NK-92 treated with Interleukin-12 subunit alpha and Interleukin-12 subunit beta, amount 100 ng/mL, for 24 hours (cell line): ENCODE measurements around the gene SYAP1.
"Not testable (repeated sequence)": the region's sequence is repeated elsewhere in the genome, so short reads cannot be mapped to it uniquely, and the experiment has no call there.

Source experiments
- DNase-seq: peaks from one replicate; lab custom pipeline; 2025; lab: John Stamatoyannopoulos, UW

SYAP1 gene, protein sequence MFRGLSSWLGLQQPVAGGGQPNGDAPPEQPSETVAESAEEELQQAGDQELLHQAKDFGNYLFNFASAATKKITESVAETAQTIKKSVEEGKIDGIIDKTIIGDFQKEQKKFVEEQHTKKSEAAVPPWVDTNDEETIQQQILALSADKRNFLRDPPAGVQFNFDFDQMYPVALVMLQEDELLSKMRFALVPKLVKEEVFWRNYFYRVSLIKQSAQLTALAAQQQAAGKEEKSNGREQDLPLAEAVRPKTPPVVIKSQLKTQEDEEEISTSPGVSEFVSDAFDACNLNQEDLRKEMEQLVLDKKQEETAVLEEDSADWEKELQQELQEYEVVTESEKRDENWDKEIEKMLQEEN

DNA sequence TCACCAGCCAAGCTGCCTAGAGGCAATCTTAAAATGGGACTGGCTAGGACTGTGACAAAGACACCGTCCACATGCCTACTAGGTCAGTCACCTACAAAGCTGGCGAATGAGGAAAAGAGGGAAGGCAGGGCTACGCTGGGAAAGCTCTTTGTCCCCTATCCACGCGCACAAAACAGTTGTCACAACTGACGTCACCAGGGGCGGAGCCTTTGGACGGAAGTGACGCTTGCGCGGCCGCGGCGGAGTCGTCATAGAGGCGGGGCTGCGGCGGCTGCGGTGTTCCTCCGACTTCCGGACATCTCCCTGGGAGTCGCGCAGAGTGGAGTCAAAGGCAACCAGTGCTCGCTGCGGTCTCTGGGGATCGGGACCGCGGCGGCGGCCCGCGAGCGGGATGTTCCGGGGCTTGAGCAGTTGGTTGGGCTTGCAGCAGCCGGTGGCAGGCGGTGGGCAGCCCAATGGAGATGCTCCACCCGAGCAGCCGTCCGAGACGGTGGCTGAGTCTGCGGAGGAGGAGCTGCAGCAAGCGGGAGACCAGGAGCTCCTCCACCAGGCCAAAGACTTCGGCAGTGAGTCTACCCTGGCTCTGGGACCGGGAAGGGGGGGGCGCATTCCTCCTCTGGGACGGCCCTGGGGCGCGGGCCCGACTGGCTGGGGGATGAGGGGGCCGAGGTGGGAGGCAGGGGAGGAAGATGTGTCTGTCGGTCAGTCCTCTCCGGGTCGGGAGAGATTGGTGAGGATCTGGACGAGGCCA, at the start of gene SYAP1:
Gene SYAP1, plus strand, starts transcription at position 279 of the 751 bp plus-strand sequence. Its CDS starts 113 bp downstream, at position 392.
- peak; percentile 76 for DNase-seq

DNA sequence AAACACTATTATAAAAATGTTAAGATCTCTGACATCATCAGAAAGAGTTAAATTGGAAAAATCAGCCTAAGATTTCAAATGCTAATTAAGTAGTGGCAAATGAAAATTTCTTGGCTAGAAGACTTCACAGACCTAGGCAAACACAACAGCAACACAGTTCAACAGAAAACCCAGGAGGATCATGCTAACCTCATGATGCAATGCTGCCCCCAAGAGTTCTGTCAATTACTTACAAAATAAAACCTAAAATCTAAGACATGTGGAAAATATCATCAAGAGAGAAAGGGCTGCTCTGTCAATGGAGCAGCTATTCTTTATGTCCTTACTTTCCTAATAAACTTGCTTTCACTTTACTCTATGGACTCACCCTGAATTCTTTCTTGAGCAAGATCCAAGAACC, 48.4 kb upstream of the SYAP1 start:
- DNase-seq, result no peak

DNA sequence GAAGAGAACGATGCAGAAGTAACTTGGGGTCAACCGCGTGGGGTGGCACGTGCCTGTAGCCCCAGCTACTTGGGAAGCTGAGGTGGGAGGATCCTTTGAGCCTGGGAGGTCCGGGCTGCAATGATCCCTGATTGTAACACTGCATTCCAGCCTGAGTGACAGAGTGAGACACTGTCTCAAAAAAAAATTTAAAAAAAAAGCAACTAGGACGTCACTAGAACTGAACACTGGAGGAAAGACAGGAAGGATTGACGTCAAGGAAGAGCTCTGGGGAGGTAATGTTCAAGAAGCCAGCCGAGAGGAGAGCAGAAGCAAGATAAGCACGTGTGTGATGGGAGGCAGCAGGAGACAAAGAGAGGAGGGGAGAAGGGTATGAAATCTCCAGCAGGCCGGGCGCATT, 40.7 kb upstream of the SYAP1 start:
- DNase-seq, result no peak

DNA sequence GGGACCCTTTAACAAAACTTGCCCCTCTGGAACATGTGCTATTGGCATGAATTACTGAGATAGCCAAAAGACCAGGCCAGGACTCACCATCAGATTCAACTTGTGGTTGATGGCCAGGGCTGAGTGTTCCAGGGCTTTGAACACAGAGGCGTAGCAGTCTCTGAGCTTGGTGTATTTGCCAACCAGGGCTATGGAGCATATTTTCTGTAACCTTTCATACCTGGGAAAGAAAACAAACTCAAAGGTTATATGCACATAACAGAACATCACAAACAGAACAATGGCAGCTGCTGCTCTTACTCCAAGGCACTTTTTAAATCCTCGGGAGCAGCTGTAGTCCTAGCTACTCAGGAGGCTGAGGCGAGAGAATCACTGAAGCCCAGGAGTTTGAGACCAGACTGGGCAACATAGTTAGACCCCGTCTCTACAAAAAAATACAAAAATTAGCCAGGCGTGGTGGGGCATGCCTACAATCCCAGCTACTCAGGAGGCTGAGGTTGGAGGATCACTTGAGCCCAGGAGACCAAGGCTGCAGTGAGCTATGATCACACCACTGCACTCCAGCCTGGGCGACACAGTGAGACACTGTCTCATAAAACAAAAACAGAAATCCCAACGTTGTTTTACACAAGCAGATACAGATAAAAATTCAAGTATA, 36.3 kb upstream of the SYAP1 start:
- DNase-seq, result no peak

DNA sequence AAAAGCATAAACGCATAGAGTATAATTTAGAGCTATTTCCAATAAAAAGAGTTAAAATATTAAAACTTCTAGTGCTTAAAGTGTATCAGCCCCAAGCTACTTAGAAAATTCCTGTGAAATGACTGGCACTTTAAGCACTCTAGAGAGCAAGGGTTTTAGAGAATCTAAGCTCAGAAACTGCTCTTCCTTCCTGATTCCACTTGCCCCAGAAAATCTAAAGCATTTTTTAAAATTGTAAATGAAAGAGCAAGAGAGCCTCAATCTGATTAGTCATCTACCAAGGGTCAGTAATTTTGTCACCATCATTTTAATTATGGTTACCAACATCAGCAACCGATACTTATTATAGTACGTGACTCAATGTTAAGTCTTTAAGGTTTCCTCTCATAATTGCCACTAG, 31.9 kb upstream of the SYAP1 start:
- DNase-seq, result no peak

DNA sequence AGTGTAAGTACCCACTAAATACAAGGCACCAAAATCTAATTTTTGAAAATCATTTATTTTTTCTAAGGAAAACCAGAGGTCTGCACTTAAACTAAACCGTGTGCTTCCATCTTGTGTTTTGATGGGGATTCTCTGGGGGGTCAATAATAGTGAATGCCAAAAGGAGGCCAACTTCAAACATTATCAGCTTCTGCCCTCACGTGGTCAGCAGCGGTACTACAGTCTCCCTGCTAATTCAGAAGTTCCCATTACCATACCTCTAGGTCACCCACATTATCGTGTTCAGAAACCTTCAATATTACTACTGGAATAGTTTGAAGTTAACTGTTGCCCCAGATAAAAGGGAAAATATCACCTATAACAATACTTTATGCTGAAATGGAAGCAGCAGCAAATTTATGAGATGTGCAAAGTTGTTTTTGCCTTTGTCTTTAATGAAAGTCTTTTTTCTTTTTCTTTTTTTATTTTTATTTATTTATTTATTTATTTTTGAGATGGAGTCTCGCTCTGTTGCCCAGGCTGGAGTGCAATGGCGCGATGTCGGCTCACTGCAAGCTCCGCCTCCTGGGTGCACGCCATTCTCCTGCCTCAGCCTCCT, 24.2 kb upstream of the SYAP1 start:
- no peak for DNase-seq

DNA sequence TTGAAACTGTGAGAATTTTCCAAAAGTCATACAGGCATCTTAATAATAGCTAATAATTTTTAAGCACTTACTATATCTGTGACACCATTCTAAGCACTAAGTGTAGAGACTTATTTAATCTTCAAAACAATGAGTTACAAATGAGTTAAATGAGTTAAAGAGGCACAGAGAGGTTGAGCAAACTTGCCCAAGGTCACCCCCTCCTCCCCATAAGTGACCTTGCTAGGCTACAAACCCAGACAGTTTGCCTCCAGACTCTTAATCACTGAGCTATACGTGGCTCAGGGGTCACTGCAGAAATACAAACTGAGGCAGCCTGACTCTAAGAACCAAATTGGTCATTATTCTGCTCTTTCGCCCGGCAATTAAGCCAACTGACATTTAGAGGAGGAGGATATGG, 22.5 kb upstream of the SYAP1 start:
- DNase-seq, result no peak

DNA sequence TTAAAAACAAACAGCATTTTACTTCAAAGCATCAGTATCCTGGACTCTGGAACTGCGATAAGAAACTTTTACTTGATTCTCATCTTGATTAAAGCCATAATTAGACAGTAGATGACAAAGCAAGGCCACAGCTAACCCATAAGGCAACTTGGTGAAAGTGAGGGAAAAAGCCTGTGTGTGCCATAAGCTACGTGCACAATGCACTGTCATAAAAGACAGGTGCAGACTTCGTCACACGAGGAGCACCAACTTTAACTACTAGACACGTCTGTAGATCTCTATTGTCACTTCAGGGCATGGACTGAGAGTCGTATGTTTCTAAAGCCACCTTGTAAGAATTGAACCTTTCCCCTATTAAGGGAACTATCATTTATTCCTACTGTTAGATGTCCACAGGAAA, 20.0 kb upstream of the SYAP1 start:
- no peak for DNase-seq

DNA sequence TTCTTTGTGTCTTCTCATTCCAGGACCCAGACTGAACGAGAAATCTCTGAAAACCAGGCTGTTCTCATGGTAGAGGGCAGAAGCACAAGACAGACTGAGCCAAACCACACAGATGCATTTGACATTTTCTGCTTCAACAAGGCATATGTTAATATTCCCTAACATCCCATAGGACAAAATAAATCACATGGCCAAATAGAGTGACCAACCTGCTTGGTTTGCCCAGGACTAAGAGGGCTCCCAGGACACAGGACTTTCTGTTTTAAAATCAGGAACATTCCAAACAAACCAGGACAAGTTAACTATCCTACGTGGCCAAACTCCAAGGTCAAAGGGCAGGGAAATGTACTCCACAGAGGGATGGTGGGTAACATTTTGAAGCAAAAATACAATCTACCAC, 18.7 kb upstream of the SYAP1 start:
- DNase-seq, result no peak

DNA sequence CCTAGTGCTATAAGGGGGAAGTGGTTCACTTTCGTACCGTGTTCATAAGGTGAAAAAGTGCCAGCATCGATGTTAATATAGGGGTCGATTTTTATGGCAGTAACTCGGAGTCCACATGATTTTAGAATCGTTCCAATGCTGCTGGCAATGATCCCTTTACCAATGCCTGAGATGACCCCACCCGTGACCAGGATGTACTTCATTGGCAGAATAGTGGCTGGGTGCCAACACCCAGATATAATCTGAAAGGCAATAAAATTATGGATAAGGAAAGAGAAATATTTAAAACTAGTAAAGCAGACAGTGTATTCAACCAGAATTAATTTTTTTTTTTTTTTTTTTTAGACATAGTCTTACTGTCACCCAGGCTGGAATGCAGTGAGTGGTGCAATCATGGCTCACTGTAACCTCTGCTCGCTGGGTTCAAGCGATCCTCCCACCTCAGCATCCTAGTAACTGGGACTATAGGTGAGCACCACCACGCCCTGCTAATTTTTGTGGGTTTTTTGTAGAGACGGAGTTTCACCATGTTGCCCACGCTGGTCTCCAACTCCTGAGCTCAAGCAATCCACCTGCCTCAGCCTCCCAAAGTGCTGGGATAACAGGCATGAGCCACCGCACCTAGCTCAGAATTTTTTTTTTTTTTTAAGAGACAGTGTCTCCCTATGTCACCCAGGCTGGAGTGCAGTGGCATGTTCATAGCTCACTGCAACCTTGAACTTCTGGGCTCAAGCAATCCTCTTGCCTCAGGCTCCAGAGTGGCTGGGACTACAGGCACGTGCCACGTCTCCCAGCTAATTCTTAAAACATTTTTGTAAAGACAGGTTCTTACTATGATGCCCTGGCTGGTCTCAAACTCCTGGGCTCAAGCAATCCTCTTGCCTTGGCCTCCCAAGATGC, 16.5 kb upstream of the SYAP1 start:
- DNase-seq, result no peak

DNA sequence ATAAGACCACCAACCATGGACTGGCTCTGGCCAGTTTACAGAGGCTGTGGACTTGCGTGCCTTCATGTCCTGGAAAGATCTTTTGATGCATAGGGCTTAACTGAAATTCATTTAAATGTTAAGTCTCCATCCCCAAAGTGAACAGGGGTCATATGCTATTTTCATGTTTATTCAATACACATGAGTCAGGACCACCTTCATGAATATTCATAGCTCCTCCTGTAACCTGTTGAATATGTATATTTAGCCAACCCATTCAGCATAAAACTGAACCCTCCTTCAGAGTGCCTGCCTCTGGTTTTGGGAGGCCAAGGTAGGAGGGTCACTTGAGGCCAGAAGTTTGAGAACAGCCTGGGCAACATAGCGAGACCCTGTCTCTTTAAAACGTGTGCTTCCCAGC, 14.0 kb upstream of the SYAP1 start:
- no peak for DNase-seq

DNA sequence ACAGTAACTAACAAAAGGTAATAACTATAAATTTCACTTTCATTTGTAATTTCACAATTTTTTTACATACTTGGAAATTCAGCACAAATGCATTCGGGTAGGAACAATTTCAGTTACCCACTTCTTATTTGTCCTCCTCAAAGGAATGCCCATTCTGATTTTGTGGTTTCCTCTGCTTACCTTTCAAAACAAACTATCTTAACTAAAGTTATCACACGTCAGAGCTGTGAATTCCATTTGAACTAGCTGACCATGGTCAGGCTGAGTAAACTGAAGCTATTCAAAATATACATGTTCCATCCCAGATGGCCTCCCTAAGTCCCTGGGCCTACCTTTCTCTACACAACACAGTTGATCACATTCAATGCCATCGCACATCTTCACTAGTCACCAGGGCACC, 11.4 kb upstream of the SYAP1 start:
- no peak for DNase-seq

DNA sequence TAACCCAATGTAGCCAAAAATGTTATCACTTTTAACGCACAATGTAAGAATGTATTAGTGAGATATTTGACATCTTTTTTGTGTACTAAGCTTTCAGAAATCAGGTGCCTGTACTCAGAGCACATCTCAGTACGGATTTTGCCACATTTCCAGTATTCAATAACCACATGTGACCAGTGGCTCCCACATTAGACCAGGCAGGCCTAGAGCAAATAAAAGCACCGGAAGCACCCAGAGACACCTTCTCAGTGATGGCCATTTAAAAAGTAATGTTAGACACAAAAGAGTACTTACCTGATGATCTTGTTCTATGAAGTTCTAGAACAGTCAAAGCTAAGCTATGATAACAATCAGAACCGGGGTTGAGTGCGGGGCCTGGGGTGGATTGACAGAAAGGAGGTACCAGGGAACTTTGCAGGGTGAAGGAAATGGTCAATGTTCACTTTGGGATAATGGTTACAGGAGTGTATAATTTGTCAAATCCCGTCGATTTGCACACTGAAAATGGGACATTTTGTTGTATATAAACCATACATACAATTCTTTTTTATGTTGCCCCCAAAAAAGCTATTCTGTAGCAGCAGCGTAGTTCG, 8.1 kb upstream of the SYAP1 start:
- DNase-seq, result no peak

DNA sequence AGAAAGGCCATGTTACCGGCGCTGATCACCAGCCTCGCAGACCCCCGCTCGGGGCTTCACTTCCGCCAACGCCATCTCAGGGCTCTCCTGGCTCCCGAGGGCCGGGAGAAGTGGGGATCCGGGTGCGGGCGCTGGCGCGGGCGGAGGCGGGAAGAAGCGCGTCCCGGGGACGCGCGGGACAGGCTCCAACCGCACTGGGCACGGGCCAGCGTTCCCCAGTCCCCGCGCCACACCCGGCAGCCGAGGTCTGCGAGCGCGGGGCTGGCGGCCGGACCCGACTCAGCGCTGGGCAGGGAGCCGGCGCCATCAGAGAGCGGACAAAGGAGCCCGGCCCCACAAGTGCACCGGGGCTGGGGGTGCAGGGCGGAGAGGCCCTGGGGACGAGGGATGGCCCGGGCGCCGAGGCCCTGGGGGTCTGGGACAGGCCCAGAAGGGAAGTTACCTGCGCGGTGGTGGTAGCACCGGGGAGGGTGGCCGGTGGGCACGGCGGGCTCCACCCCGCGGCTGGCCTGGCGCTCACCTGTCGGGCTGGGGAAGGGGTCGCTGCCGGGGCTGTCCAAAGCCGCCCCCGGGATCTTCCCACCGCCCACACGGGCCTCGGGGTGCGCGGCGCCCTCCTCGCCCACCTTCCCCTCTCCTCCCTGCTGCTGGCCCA, 7.4 kb upstream of the SYAP1 start:
- no peak for DNase-seq

DNA sequence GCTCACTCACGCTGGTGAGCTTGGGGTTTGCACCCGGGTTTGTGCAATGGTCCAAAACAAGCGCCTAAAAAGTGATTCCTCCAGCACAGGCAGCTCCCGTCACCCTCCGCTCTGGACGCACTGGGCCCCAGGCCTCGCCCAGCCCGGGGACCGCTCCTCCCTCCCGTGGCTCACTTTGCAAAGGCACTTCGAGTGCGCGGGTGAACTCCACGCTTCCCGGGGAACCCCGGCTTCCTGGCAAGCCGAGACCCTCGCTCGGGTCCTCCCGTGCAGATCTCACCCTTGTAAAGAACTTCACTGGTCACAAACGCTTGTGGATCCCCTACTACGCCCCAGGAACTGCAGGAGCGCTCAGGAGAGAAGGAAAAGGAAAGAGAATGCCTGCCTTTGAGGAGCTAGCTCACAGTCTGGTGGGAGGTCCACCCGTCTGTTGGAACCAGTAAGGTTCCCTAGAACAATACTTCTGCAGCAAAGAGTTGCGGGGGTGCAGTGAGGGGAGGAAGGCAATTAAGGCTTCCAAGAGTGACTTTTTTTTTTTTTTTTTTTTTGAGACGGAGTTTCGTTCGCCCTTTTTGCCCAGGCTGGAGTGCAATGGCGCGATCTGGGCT, 6.8 kb upstream of the SYAP1 start, which contains the start of gene CTPS2:
Gene CTPS2, minus strand, starts transcription at position 122 of the 608 bp plus-strand sequence. CDS start 9,767 bp downstream, outside the sequence.
- peak; percentile 2 for DNase-seq

DNA sequence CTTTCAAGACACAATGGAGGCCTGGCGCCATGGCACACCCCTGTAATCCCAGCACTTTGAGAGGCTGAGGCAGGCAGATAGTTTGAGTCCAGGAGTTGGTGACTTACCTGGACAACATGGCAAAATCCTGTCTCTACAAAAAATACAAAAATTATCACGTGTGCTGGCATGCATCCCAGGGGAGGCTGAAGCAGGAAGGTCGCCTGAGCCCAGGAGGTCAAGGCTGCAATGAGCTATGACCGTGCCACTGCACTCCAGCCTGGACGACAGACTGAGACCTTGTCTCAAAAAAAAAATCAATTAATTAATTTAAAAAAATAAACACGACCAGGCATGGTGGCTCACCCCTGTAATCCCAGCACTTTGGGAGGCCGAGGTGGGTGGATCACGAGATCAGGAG, 4.9 kb upstream of the SYAP1 start:
- no peak for DNase-seq

DNA sequence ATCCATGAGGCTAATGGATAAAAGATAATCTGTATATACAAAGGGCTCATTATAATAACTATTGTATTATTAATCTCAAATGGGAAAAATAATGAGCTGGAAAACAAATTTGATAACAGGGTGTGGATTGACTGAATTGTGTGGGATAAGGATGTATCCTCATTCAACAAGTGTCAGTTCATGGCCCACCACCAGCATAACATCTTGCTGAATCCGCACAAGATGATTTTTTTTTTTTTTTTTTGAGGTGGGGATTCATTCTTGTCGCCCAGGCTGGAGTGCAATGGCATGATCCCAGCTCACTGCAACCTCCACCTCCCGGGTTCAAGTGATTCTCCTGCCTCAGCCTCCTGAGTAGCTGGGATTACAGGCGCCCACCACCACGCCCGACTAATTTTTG, 3.8 kb upstream of the SYAP1 start:
- DNase-seq, result not testable (repeated sequence)

DNA sequence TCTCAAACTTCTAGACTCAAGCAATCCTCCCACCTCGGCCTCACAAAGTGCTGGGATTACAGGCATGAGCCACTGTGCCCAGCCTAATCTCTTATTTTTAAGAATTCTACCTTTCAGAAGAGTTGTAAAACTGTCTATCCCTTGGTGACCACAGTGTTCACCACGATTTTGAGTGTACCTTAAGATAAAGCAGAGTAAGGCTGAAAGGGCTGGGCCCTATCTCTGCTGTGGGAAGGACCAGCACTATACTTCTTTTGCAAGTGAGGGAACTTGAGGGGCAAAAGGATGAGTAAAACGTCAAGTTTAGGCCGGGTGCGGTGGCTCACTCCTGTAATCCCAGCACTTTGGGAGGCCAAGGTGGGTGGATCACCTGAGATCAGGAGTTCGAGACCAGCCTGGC, 3.0 kb upstream of the SYAP1 start:
- DNase-seq, result not testable (repeated sequence)

DNA sequence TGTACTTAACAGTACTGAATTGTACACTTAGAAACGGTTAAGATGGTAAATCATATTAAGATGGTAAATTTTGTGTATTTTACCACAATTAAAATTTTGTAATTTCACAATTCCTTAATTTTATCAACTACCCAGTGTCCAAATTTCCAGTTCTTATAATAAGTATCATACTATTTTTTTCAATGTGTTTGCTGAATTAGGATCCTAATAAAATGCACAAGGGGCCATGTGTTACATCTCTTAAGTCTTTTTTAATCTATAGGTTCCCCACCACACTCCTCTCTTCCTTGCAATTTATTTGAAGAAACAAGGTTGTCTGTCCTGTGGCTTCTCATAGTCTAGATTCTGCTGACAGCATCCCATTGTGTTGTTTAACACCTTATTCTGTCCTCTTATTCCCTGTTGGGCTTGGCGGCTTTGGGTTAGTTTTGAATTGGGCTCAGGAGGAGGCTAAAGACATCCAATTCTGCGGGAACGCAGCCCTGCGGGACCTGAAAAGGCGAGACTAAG, 533 bp upstream of the SYAP1 start:
- no peak for DNase-seq

DNA sequence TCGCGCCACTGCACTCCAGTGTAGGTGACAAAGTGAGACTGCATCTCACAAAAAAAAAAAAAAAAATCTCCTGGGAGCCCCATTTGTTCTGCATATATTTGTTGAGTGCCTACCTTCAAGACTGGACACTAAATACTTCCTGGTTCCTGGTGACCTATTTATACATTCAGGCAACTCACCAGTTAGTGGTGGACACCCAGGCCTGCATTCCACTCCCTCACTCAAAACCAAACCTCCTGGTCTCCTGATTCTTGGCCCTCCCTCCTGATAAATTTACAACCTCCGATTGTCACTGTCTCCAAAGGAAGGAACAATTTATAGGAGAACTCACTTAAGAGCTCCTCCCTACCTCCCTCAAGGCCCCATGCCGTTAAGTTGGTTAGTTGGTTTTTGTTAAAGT, 3.1 kb downstream of the SYAP1 start:
- DNase-seq, result no peak
